GM10248 (cell line): ENCODE measurements around the gene ADAMTS1.

Source experiments
- CTCF ChIA-PET: fragments of 300-600 bp; sonication (Branson Sonifier 250); formaldehyde crosslinking; extraction: SDS; loops from one replicate; lab custom pipeline; 2021; ENCODE audit warnings: antibody characterized with exemption; lab: Yijun Ruan, JAX
- POLR2A ChIA-PET: fragments of 350-650 bp; sonication (Branson Sonifier 250); formaldehyde crosslinking; extraction: SDS; loops from one replicate; lab custom pipeline; 2020; ENCODE audit warnings: antibody characterized with exemption; lab: Yijun Ruan, JAX
- DNase-seq: peaks from one replicate; pipeline ENCODE4 v3.0.0; 2012; ENCODE audit errors: extremely low spot score
- TF ChIP-seq, protein P1 (sequence below): IDR thresholded peaks from 2 replicates; pipeline ENCODE4 v1.5.1; 2012; ENCODE audit warnings: mild to moderate bottlenecking, low read depth; ENCODE audit errors: extremely low read depth, missing control alignments, control extremely low read depth

ADAMTS1 gene

GRCh38 chr21:26795866-26796329, 49.3 kb downstream of the ADAMTS1 start:
- TF ChIP-seq, protein P1, sequence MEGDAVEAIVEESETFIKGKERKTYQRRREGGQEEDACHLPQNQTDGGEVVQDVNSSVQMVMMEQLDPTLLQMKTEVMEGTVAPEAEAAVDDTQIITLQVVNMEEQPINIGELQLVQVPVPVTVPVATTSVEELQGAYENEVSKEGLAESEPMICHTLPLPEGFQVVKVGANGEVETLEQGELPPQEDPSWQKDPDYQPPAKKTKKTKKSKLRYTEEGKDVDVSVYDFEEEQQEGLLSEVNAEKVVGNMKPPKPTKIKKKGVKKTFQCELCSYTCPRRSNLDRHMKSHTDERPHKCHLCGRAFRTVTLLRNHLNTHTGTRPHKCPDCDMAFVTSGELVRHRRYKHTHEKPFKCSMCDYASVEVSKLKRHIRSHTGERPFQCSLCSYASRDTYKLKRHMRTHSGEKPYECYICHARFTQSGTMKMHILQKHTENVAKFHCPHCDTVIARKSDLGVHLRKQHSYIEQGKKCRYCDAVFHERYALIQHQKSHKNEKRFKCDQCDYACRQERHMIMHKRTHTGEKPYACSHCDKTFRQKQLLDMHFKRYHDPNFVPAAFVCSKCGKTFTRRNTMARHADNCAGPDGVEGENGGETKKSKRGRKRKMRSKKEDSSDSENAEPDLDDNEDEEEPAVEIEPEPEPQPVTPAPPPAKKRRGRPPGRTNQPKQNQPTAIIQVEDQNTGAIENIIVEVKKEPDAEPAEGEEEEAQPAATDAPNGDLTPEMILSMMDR: no peak
- DNase-seq: no peak
- CTCF ChIA-PET: no interaction called here
- POLR2A ChIA-PET: no interaction called here

DNA sequence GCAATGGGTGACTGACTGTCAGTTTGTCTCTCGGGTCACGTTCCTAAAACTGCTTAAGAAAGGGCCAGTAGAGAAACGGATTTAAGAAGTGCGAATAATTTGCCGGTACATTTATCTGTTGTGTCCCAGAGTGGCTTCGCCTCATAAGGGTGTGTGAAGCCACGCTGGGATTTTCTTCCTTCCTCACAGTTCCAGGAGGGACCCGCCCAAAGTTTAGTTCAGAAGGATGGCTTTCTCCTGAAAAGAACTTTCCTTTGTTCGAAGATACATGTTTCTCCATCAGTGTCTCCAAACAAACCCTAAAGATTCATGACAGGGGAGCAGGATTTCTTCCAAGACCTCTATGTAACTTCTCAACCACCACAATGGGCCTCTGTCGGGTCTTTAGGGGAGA, 49.8 kb downstream of the ADAMTS1 start:
- no peak for DNase-seq
- ChIA-PET POLR2A (no interaction called here), CTCF (no interaction called here)
- TF ChIP-seq, protein P1: no peak

GRCh38 chr21:26794597-26795411, 50.4 kb downstream of the ADAMTS1 start:
- no peak for DNase-seq
- POLR2A ChIA-PET: no interaction called here
- TF ChIP-seq, protein P1: no peak
- CTCF ChIA-PET: no interaction called here

DNA sequence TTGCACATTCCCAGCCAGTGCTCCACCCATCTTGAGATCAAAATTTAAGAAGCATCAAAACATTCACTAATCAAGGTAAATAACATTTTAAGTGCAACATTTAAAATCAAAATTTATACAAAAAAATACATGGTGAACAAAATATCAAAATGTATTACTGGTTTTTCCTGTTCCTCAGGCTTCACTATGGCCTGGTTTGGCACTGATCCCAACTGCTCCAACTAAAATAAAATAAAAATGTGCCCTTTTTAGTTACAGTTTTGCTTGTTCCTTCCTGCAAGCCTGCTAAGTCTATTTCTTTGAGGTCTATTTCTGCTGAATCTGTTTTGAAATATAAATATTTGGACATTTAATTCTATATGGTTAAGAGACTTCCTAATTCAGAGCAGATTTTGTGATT, 54.9 kb downstream of the ADAMTS1 start:
- TF ChIP-seq, protein P1: no peak
- ChIA-PET POLR2A (no interaction called here), CTCF (no interaction called here)
- DNase-seq: no peak

DNA sequence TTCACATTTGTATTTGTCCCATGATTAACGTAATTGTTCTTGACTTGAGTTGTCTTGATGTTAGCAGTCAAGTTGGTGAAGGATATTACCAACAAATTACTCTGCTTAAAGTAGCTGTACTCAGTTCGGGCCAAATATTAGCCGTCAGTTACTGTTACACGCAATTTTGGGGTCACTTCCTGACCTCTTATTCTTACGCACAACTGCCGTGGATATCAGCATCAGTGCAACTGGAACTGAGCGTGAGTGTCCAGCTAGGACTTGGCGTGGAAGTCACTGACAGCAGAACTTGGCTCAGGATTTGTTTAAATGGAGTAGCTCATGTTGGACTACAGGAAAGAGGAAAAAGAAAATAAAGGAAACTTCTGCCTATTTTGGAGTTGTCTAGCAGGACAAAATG, 56.4 kb downstream of the ADAMTS1 start:
- ChIA-PET POLR2A (no interaction called here), CTCF (no interaction called here)
- no peak for DNase-seq
- TF ChIP-seq, protein P1: no peak
